HG03060 (cell line): ENCODE data around the gene XRCC6.
"Not testable (repeated sequence)": the region's sequence is repeated elsewhere in the genome, so short reads cannot be mapped to it uniquely, and the experiment has no call there.

Experiments
- ATAC-seq: cut with Tn5 transposase; IDR thresholded peaks from one replicate; pipeline ENCODE4 v1.9.1; 2021; ENCODE audit warnings: low read depth, moderate number of reproducible peaks; ENCODE audit not compliant: unreplicated experiment

The XRCC6 gene

DNA sequence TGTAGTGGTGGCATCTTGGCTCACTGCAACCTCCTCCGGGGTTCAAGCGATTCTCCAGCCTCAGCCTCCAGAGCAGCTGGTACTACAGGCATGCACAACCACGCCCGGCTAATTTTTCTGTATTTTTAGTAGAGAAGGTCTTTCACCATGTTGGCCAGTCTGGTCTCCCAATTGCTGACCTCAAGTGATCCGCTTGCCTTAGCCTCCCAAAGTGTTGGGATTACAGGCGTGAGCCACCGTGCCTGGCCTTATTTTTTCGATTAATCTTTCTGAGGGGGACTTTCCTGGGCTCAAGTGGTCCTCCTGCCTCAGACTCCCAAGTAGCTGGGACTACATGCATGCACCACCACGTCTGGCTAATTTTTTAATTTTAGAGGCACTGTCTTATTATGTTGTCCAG lies 62.0 kb downstream of the XRCC6 start:
- no peak for ATAC-seq

DNA sequence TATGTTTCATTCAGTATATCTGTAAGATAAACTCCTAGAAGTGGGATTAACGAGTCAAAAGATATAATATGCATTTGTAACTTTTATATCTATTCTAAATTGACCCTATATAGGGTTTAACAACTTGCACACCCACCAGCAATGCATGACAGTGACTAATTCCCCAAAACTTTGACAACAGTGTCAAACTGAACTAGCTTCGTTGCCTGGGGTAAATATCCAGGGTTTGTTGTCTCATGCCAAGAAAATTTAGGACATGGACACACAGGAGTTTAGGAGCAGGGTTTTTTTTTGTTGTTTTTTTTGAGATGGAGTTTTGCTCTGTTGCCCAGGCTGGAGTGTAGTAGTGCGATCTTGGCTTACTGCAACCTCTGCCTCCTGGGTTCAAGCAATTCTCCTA lies 62.5 kb downstream of the XRCC6 start:
- no peak for ATAC-seq

DNA sequence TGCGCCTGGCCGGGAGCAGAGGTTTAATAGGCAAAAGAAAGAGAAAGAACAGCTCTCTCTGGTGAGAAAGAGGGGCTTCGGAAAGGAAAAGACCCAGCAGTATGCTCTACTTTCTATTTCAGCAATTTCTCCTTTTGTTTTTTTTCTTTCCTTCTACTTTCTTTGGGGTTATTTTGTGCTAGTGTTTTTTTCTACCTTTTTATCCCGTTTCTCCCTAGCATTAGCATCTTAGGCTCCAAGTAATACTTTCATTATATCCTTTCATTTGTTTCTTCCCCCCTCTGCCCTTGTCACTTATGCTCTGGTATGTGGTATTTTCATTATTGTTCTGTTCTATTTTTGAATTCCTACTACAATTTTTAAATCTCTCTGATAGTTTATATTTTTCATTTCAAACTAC lies 63.1 kb downstream of the XRCC6 start:
- ATAC-seq: no peak

DNA sequence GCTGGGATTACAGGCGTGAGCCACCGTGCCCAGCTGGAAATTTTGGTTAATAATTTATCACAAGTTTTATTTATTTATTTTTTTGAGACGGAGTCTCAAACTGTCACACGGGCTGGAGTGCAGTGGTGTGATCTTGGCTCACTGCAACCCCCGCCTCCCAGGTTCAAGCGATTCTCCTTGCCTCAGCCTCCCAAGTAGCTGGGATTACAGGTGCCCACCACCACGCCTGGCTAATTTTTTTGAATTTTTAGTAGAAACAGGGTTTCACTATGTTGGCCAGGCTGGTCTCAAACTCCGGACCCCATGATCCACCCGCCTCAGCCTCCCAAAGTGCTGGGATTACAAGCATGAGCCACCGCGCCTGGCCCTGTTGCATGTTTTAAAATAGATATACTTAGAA lies 65.8 kb downstream of the XRCC6 start:
- ATAC-seq: not testable (repeated sequence)

DNA sequence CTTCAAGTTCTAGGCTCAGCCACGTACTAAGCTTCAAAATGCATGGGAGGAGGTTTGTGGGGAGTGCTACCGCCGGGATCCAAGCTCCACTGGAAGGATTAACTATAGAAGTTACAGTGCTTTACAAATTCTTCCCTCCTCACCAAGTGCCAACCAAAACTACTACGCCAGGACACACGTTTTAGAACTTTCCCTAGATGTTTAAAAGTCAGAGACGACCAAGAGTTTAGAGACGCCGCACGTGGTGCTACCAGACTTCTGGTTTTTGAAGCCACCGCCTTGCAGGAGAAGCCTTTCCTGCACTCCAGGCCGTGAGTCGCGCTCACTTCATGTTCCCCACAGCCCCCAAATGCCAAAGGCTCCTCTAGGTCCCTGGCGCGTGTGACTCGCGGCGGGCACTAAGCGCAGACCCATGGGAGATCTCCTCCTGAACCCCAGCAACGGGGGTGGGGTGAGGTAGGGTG lies 66.8 kb downstream of the XRCC6 start:
- no peak for ATAC-seq

DNA sequence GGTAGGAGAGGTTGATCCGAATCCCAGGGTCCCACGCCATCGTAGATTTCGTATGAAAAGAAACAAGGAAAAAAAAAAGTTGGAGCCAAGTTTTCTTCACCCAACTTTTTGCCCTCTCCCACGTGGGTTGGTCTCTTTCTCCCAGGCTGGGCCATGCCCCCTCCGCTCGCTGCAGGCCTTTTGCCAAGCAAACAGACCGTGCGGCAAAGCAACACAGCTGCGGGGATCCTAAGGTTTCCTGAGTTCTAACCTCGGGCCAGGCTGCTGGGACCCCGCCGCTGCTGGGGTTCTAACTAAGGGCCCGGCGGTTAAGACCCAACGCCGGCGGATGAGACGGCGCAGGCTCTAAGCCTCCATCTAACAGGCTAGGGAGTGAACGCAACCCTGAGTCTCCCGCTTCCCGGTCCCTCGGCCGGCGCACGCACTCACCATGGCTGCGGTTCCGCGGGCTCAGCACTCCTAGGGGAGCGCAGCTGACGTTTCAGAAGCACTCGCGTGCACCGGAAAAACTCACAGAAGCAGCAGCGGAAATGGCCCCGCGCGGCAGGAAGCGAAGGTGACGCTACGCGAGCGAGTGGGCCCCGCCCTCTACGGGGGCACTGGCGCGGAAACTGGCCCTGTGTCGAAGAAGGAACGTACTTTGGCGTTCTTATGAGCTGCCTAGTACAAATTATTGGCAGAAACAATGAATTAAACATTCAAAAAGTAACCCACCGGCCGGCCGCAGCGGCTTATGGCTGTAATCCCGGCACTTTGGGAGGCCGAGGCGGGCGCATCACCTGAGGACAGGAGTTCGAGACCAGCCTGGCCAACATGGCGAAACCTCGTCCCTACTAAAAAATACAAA lies 67.5 kb downstream of the XRCC6 start, which contains the start of gene SNU13:
SNU13 (minus strand) TSS at position 503 of the 847 bp plus-strand sequence; CDS start at position 432, 71 bp downstream.
- ATAC-seq: no peak

DNA sequence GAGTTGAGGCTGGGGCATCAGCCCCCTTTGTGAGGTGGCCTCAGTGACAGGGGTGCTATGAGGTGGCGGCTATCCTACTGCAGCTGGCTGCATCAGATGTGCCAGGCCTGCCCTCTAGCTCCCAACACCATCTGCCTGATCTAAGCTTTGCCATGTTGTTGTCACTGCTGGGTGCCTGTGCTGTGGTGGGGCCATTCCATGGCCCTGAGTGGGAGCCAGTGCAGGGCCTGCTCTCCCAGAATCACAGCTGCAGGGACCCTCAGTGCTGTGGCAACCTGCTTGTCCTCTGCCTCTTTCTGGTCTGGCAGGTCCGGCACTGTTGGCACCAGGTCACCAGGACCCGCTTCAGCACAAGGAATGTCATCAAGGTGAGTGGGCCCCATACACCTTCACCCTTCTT lies 69.4 kb downstream of the XRCC6 start:
- ATAC-seq: no peak

DNA sequence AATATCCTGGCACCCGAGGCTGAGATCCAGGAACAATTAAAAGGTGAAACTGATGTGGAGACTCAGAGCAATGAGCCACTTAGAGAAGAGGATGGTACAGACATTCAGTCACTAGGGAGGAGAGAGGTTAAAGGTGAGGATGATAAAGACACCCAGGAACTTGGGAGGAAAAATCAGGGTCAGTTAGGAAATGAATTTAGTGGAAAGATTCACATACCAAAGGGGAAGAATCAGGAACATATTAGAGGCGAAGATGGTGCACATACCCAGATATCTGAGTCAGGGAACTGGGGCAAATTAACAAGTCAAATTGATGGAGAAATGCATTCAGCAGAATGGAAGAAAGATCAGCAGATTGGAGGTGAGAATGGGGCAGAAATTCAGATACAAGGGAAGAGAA lies 74.1 kb downstream of the XRCC6 start:
- ATAC-seq: no peak

DNA sequence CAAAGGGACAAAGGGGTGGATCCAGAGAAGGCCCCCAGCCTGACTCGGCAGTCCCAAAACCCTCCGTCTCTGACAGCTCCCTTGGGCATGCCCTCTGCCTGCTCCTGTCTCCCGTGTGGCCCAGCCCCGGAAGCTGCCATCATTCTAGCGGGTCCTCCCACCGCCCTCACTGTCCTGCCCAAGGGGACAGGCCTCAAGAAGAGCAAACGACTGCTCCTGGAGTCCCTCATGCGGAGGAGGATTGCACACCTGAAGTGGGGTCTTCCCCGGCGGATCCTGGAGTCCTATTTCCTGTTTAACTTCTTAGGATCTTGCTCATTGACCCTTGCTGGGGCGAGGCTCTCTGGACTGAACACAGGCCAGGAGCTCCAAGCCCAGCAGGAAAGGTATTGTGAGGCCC lies 75.6 kb downstream of the XRCC6 start:
- ATAC-seq: no peak

DNA sequence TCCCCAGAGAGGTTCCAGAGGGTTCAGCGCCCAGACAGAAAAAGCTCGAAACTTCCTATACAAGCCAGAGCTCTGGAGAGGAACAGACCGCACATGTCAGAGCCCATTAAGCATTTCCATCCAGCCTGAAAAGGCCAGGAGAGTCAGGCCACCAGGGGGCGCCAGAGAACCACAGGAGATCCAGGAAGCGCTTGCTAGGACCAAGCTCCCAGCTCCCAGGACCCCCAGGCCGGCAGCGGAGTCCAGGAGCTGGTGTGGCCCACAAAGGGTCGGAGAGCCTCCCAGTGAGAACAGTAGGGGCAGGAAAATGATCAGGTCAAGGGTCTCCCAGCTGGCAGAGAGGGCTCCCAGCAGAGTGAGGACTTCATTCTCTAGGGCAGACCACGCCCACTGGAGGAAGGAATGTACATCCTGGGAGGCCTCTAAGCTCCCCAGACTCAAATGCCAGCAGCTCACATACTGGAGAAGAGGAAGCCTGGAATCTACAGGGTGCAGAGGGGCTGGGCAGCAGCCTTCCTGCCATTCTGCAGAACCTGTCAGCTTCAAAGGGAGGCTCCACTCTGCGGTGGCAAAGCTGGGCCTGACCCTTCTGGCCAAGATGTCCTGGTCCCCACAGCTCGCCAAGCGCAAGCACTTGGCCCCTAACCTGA lies 76.2 kb downstream of the XRCC6 start:
- no peak for ATAC-seq

DNA sequence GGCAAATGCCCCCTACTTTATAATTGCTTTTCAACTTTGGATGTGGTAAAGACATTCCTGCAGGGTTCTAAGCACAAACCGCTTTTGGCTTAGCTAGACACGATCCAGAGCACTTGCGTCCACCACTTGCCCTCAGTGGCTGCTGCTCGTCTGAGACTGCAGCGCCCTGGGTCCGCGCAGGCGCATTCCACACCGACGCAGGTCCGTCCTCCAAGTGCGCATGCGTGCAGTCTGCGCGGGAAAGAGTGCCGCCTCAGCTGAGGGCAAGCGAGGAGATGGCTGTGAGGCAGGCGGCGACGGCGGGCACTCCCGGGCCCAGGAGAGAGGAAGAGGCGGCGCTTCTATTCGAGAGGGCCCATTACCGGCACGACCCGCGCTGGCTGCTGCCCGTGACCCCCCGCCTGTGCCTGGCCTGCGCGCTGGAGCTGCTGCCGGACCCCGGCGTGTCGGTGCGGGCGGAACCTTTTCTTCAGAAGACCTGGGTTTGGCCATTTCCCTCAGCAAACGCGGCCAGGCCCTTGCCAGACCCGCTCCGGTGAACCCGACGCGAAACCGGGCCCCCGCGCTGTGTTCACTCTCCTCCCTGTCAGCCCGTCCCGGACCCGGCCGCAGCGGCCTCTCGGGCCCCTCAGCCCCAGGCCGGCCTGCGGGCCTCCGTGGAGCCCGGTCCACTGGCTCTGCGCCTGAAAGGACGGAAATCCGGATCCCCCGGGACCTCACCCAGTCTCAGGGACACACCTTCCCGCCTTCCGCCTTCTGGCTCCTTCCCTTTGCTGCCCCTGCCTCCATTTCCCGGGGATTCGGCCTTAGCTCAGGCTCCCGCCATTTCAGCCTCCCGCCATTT lies 78.4 kb downstream of the XRCC6 start, which contains the start of gene MEI1:
MEI1 (plus strand) TSS at position 240 of the 844 bp plus-strand sequence; CDS start at position 276, 36 bp downstream.
- no peak for ATAC-seq

DNA sequence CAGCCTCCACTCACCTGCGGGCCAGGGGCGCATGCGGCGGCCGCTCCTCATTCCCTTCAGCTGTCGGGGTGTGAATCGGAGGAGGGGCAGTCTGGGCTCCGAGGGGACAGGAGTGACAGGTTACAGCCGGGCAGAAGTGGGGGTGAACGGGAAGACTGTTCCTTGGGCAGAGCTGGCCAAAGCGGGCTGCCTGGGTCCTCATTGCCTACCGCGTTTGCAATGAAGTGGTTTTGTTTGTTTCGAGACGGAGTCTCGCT lies 78.9 kb downstream of the XRCC6 start:
- ATAC-seq: no peak

DNA sequence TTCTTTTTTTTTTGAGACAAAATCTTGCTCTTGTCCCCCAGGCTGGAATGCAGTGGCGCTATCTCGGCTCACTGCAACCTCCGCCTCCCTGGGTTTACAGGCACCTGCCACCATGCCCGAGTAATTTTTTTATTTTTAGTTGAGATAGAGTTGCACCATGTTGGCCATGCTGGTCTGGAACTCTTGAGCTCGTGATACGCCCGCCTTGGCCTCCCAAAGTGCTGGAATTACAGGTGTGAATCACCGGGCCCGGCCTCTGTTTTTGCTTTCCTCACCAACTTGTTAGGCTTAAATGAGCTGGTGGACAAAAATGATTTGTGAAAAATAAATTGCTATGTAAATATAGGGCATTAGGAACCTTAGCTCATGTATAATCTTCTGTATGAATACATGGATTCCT lies 81.7 kb downstream of the XRCC6 start:
- ATAC-seq: no peak

DNA sequence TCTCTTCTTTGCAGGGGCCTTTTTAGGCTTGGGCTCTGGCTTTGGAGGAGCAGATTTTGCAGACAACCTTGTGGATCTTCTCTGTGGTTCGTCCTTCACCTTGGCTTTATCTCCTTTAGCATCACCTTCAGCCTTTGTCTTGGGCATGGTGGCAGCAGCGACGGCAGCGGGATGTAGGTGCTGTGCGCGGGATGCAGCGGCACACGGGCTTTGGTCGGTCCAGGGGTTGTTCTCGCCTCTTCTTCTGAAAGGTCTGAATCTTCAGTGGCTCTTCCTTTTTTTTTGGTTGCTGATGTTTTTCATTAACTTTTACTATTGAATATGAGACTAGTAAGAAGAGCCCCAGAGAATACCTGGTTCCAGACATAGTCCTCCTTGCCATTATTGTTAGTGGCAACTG lies 88.2 kb downstream of the XRCC6 start:
- ATAC-seq: no peak

DNA sequence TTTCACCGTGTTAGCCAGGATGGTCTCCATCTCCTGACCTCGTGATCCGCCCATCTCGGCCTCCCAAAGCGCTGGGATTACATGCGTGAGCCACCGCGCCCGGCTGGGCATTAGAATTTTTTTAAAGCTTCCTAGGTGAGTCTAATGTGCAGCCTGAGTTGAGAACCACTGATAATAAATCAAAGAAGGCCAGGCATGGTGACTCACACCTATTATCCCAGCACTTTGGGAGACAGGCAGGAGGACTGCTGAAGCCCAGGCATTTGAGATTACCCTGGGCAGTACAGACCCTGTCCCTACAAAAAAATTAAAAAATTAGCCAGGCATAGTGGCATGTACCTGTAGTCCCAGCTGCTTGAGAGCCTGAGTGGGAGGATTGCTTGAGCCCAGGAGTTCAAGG lies 91.9 kb downstream of the XRCC6 start:
- no peak for ATAC-seq
